Naive B cell (primary cell): Measurements from ENCODE around the gene PAN3. TPM values are rescaled to one million over a fixed set of nuclear protein-coding genes. Genes with fewer than 3 reads are reported as not detected.
A peak's percentile ranks its signal among the peaks of the same experiment; 100 is the strongest.
"Not testable (repeated sequence)": the region's sequence is repeated elsewhere in the genome, so short reads cannot be mapped to it uniquely, and the experiment has no call there.

ENCODE experiments used
- ATAC-seq, 2 donors: fragments of 150-1000 bp; cut with Tn5 transposase; 2 replicates each; pipeline ENCODE4 v1.10.0; 2021; ENCODE audit warnings: low read depth in 2 of 2, mild to moderate bottlenecking in 2 of 2, moderate library complexity in 2 of 2
- DNase-seq: peaks from one replicate; pipeline ENCODE4 v3.0.0; 2022
- H3K27ac Mint-ChIP-seq, 6 donors: one replicate each; pipeline ENCODE4 v1.8.0; 2020 to 2022; ENCODE audit warnings: mild to moderate bottlenecking in 6 of 6, mixed read lengths in 6 of 6, moderate library complexity in 5 of 6, inconsistent platforms in 2 of 6
- H3K27me3 Mint-ChIP-seq, 3 donors: one replicate each; pipeline ENCODE4 v1.8.0; 2021 to 2022; ENCODE audit warnings: mixed read lengths in 3 of 3, mild to moderate bottlenecking in 1 of 3
- H3K36me3 Mint-ChIP-seq, 2 donors: one replicate each; pipeline ENCODE4 v1.8.0; 2020 to 2022; ENCODE audit warnings: mixed read lengths in 2 of 2, inconsistent platforms in 1 of 2, mild to moderate bottlenecking in 1 of 2
- H3K4me1 Mint-ChIP-seq, 3 donors: one replicate each; pipeline ENCODE4 v1.8.0; 2020 to 2022; ENCODE audit warnings: mixed read lengths in 3 of 3, inconsistent platforms in 1 of 3, mild to moderate bottlenecking in 1 of 3, moderate library complexity in 1 of 3
- H3K4me3 Mint-ChIP-seq, 8 donors: one replicate each; pipeline ENCODE4 v1.8.0; 2020 to 2022; ENCODE audit warnings: mild to moderate bottlenecking in 8 of 8, mixed read lengths in 8 of 8, moderate library complexity in 8 of 8, inconsistent platforms in 2 of 8
- H3K9me3 Mint-ChIP-seq, 7 donors: one replicate each; pipeline ENCODE4 v1.8.0; 2020 to 2022; ENCODE audit warnings: mixed read lengths in 7 of 7, mild to moderate bottlenecking in 5 of 7, inconsistent platforms in 2 of 7, moderate library complexity in 1 of 7
- polyA plus RNA-seq, 6 donors: library from polyadenylated mRNA; unstranded; fragments of 300-500 nt; fragmentation: Illumina TruSeq; gene quantifications; one replicate each; pipeline ENCODE4 v1.2.3, GENCODE V29; 2021; ENCODE audit warnings: low read depth in 6 of 6

The PAN3 gene
- polyA plus RNA-seq: 10 to 100 TPM in 1 of 6 donors, 1 to 10 TPM in 5; 6.3 to 11.2 (median 7.5) TPM

DNA sequence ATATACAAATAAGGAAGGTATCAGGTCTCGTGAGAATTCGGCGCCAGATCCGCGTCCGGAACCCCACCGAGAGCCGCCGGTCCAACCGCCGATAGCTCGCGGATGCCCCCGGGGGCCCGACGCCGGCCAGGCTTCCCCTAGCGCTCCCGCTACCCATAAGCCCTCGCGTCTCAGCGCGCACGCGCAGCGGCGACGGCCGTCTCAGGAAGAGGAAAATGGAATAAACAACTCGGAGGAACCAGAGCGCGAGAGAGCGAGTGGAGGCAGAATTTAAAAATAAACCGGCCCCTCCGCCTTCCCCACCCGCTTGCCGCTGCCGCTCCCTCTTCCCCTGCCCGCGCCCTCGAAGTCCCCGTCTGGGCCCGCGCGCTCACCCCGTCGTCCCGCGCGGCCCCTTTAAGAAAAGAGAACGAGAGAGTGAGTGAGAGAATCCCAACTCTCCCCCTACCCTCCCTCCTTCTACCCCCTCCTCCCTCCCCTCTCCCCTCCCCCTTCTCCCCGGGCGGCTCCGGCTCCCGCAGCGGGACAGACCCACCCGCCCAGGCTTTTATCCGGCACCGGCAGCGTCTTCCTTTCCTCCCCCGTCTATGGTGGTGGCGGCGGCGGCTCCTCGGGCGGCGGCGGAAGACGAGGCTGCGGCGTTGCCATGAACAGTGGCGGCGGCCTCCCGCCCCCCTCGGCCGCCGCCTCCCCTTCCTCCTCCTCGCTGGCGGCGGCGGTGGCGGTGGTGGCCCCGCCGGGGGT lies at the start of gene PAN3:
Gene PAN3, plus strand, starts transcription at position 534 of the 744 bp plus-strand sequence. Its CDS starts 113 bp downstream, at position 647.
- Mint-ChIP-seq H3K4me3 (peak within 1 kb of the TSS; percentile 84 to 99 (median 96)), H3K36me3 (no peaks in the 10 kb centered on the region), H3K4me1 (peaks cover 42 to 62% (median 59%) of the 10 kb centered on the region in 3 donors), H3K9me3 (peaks cover 0 to 1% (median 0%) of the 10 kb centered on the region in 7 donors), H3K27me3 (no peaks in the 10 kb centered on the region), H3K27ac (peak within 1 kb of the TSS; percentile 92 to 99 (median 98))
- DNase-seq (peak; percentile 94), ATAC-seq (peak; percentile 67 to 70)

- Mint-ChIP-seq H3K27me3 (peaks cover 0 to 9% (median 0%) of the 10 kb centered on the region in 3 donors), H3K9me3 (peaks cover 0 to 2% (median 0%) of the 10 kb centered on the region in 7 donors), H3K4me3 (no peak overlapping the region), H3K4me1 (peaks cover 7 to 11% (median 8%) of the 10 kb centered on the region in 3 donors), H3K27ac (no peak overlapping the region), H3K36me3 (no peaks in the 10 kb centered on the region)
- no peak for DNase-seq
- no peak for ATAC-seq
These were observed 49.3 kb upstream of the PAN3 start for GRCh38 chr13:28089065-28089464.

DNA sequence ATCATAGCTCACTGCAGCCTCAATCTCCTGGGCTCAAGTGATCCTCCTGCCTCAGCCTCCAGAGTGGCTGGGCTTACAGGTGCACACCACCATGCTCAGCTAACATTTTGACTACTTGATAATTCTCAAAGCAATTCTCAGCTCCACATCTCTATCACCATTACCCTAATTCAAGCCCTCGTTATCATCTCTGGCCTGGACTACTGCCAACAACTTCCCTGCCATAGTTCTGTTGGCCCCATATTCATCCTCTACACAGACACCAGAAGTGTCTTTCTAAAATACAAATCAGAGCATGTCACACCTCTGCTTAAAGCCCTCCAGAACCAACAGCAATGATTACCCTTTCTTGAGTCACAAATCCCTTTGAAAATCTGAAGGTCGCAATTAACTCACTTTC lies 45.9 kb upstream of the PAN3 start:
- Mint-ChIP-seq H3K27ac (peak overlapping the region in 3 of 6 donors; percentile 2 to 73 (median 72)), H3K36me3 (no peaks in the 10 kb centered on the region), H3K9me3 (peaks cover 0 to 2% (median 0%) of the 10 kb centered on the region in 7 donors), H3K27me3 (peaks cover 8% of the 10 kb centered on the region in 3 donors), H3K4me3 (no peak overlapping the region), H3K4me1 (peaks cover 12 to 16% (median 13%) of the 10 kb centered on the region in 3 donors)
- ATAC-seq: no peak
- DNase-seq: no peak

- peaks cover 16 to 20% (median 19%) of the 10 kb centered on the region in 3 donors for H3K27me3 Mint-ChIP-seq
- H3K4me1 Mint-ChIP-seq: peaks cover 12 to 18% (median 13%) of the 10 kb centered on the region in 3 donors
- no peaks in the 10 kb centered on the region for H3K36me3 Mint-ChIP-seq
- DNase-seq: no peak
- peak overlapping the region in 3 of 8 donors; percentile 9 to 22 (median 10) for H3K4me3 Mint-ChIP-seq
- peaks cover 0 to 4% (median 0%) of the 10 kb centered on the region in 7 donors for H3K9me3 Mint-ChIP-seq
- ATAC-seq: peak; percentile 32 to 48
- no peak overlapping the region for H3K27ac Mint-ChIP-seq
These were observed 44.5 kb upstream of the PAN3 start for GRCh38 chr13:28093881-28094280.

- Mint-ChIP-seq H3K4me3 (peak overlapping the region in 1 of 8 donors; percentile 41), H3K27ac (no peak overlapping the region), H3K36me3 (no peaks in the 10 kb centered on the region), H3K9me3 (peaks cover 0 to 4% (median 0%) of the 10 kb centered on the region in 7 donors), H3K4me1 (peaks cover 12 to 20% (median 13%) of the 10 kb centered on the region in 3 donors), H3K27me3 (peaks cover 20 to 22% (median 21%) of the 10 kb centered on the region in 3 donors)
- DNase-seq (no peak), ATAC-seq (no peak)
These were observed 44.0 kb upstream of the PAN3 start for GRCh38 chr13:28094306-28094705.

GRCh38 chr13:28097503-28097902 lies 40.8 kb upstream of the PAN3 start:
- no peak for DNase-seq
- Mint-ChIP-seq H3K9me3 (peaks cover 0 to 4% (median 0%) of the 10 kb centered on the region in 7 donors), H3K4me3 (peak overlapping the region in 1 of 8 donors; percentile 18), H3K36me3 (no peaks in the 10 kb centered on the region), H3K4me1 (peaks cover 15 to 30% (median 20%) of the 10 kb centered on the region in 3 donors), H3K27me3 (peaks cover 34 to 40% (median 40%) of the 10 kb centered on the region in 3 donors), H3K27ac (peak overlapping the region in 1 of 6 donors; percentile 53)
- ATAC-seq: no peak

DNA sequence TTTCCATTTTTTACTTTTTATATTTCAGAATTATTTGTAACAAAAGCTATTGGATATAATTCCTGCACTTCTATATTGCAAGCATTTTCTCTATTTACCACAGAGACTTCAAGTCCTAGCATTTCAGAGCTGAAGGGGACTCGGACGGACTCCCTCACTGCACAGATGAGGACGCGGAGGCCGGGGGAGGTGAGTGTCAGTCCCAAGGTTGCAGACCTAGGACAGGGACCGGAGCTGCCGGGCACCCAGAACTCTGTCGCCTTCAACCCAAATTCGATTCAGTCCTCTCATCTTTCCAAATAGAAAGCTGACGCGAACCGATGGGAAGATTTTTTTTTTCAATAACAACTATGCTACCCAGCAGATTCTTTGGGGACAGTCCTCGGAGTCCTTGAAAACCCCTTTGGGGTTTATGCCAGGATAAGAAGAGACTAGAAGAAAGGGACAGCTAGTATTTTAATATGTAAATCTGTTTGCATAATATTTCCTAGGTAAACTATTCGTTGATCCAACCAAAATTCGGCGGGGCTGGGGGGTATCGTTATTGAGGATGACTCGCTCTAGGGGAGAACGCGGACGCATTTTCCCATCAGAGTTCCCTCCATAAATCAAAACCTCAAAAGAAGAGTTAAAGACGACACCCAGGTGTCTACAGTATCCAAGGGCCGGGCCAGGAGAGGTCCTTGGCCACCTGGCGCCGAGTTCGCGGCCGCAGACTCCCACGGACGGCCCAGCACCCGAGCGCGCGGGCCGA lies 38.8 kb upstream of the PAN3 start:
- H3K9me3 Mint-ChIP-seq: peaks cover 0 to 4% (median 0%) of the 10 kb centered on the region in 7 donors
- H3K27me3 Mint-ChIP-seq: peaks cover 40 to 42% (median 40%) of the 10 kb centered on the region in 3 donors
- no peaks in the 10 kb centered on the region for H3K36me3 Mint-ChIP-seq
- peak; percentile 1 for DNase-seq
- no peak for ATAC-seq
- peak overlapping the region in 3 of 6 donors; percentile 20 to 80 (median 46) for H3K27ac Mint-ChIP-seq
- peaks cover 6 to 18% (median 8%) of the 10 kb centered on the region in 3 donors for H3K4me1 Mint-ChIP-seq
- peak overlapping the region; percentile 80 to 92 (median 85) for H3K4me3 Mint-ChIP-seq

DNA sequence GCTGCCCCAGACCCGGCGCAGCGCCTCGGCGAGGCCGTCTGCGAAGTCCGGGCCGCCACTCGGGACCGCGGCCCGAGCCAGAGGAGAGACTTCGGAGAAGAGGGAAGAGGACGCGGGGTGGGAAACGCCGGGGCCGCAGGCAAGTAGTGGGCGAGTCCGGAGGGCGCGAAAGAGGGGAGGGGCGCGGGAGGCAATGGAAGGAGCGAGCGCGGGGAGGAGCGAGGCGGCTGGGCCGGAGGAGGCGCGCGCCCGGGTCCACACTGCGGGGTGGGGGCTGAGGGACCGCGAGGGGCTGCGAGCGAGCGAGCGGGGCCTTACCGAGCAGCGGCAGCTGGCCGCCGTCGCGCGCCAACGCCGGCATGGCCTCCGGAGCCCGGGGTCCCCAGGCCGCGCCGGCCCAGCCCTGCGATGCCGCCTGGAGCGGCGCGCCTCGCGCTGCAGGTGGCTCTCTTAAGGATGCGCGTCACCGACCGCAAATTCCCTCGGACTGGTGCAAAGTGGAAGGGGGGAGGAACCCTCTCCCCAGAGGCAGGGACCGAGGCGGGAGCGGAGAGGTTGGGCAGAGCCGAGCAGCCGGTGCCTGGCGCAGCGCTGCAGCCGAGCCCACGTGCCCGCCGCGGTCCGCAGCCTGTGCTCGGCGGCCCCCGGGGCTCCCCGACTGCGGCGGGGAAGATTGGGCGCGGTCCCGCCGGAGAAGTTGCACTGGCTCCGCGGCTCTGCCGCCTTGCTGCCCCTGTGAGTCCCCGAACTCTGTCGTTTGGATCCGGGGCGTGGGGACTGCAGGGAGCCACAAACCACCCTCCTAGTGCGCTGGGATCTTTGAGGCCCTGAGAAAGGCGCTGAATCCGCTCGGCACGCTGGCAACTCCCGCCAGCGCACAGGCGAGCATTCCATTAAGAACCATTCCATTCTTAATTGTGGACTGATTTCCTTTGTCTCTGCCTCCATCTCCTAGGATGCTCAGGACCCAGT lies 37.9 kb upstream of the PAN3 start, which contains the start of gene FLT3:
Gene FLT3, minus strand, starts transcription at position 427 of the 972 bp plus-strand sequence. Its CDS starts 66 bp downstream, at position 361.
- Mint-ChIP-seq H3K4me1 (peaks cover 6 to 13% (median 7%) of the 10 kb centered on the region in 3 donors), H3K9me3 (peaks cover 0 to 4% (median 0%) of the 10 kb centered on the region in 7 donors), H3K36me3 (no peaks in the 10 kb centered on the region), H3K27ac (peak within 1 kb of the TSS in 3 of 6 donors; percentile 20 to 80 (median 46)), H3K4me3 (peak within 1 kb of the TSS; percentile 80 to 92 (median 85)), H3K27me3 (peaks cover 40 to 42% (median 40%) of the 10 kb centered on the region in 3 donors)
- peak; percentile 47 for DNase-seq
- peak; percentile 78 to 81 for ATAC-seq

GRCh38 chr13:28101886-28102285 lies 36.5 kb upstream of the PAN3 start:
- H3K27ac Mint-ChIP-seq, ATAC-seq, DNase-seq, H3K9me3 Mint-ChIP-seq, H3K36me3 Mint-ChIP-seq: not testable (repeated sequence)
- peak overlapping the region in 1 of 8 donors; percentile 50 for H3K4me3 Mint-ChIP-seq
- peaks cover 6 to 13% (median 7%) of the 10 kb centered on the region in 3 donors for H3K4me1 Mint-ChIP-seq
- peaks cover 38 to 40% (median 39%) of the 10 kb centered on the region in 3 donors for H3K27me3 Mint-ChIP-seq

DNA sequence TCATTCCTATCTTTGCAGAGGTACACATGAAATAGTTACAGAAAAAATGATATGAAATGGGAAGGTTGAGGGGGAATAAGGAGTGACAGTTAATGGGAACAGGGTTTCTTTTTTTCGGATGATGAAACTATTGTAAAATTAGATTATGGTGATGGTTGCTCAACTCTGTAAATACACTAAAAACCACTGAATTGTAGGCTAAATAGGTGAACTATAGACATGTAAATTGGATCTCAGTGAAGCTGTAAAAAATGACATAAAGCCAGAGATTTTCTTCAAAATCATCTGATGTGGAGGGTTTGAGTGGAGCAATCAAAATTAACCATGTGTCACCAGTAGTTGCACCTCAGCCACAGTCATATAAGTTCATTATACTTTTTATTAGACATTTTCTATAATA lies 31.4 kb upstream of the PAN3 start:
- ATAC-seq (no peak), DNase-seq (no peak)
- Mint-ChIP-seq H3K36me3 (no peaks in the 10 kb centered on the region), H3K4me3 (no peak overlapping the region), H3K27me3 (peaks cover 7 to 11% (median 9%) of the 10 kb centered on the region in 3 donors), H3K9me3 (no peaks in the 10 kb centered on the region), H3K27ac (no peak overlapping the region), H3K4me1 (no peaks in the 10 kb centered on the region)

GRCh38 chr13:28110414-28110813 lies 27.9 kb upstream of the PAN3 start:
- Mint-ChIP-seq H3K27ac (no peak overlapping the region), H3K4me1 (no peaks in the 10 kb centered on the region), H3K9me3 (no peaks in the 10 kb centered on the region), H3K4me3 (no peak overlapping the region), H3K27me3 (no peaks in the 10 kb centered on the region), H3K36me3 (no peaks in the 10 kb centered on the region)
- ATAC-seq (no peak), DNase-seq (no peak)

- no peak overlapping the region for H3K27ac Mint-ChIP-seq
- no peaks in the 10 kb centered on the region for H3K27me3 Mint-ChIP-seq
- ATAC-seq (no peak), DNase-seq (no peak)
- no peaks in the 10 kb centered on the region for H3K9me3 Mint-ChIP-seq
- H3K4me1 Mint-ChIP-seq: no peaks in the 10 kb centered on the region
- H3K4me3 Mint-ChIP-seq: no peak overlapping the region
- H3K36me3 Mint-ChIP-seq: no peaks in the 10 kb centered on the region
These were observed 21.6 kb upstream of the PAN3 start for GRCh38 chr13:28116736-28117135.
